ENCODE measurements around the gene GRIK4. TPM values are rescaled to one million over a fixed set of nuclear protein-coding genes. Genes with fewer than 3 reads are reported as not detected.

GRIK4 gene
- total and polyA plus RNA-seq, 4 donors = 0.05 to 0.25 (median 0.06) TPM; not detected in 1

GRCh38 chr11:120794748-120795147 is 283.2 kb downstream of the GRIK4 start:
- H3K9ac ChIP-seq (ENCODE audit: low read depth in 1 of 2, low read length in 2 of 2) = no peak overlapping the region
- 87% methylated on average over 9 of the region's 9 CpGs for WGBS
- no peaks in the 10 kb centered on the region for H3K36me3 ChIP-seq (ENCODE audit: control insufficient read depth in 4 of 4, insufficient read depth in 3 of 4, low read depth in 1 of 4, low read length in 3 of 4)
- DNase-seq (ENCODE audit: low spot score) = no peak
- H3K27ac ChIP-seq (ENCODE audit: low read depth in 1 of 2, low read length in 2 of 2) = no peak overlapping the region
- no peak overlapping the region for H3K4me3 ChIP-seq (ENCODE audit: low read depth in 1 of 3, low read length in 3 of 3)
- H3K27me3 ChIP-seq (ENCODE audit: control insufficient read depth in 4 of 4, insufficient read depth in 4 of 4, low read length in 3 of 4) = peaks cover 0 to 5% (median 0%) of the 10 kb centered on the region in 4 donors
- H3K9me3 ChIP-seq (ENCODE audit: control insufficient read depth in 4 of 4, low read length in 3 of 4) = peaks cover 0 to 6% (median 3%) of the 10 kb centered on the region in 4 donors
- TF ChIP-seq NR2F2 (IDR thresholded peaks at IDR 0.05) (no peak), FOXA1 (IDR thresholded peaks at IDR 0.05) (no peak), REST (IDR thresholded peaks at IDR 0.05) (no peak), MAX (IDR thresholded peaks at IDR 0.05) (no peak), ZBTB33 (IDR thresholded peaks at IDR 0.05) (no peak), ATF3 (IDR thresholded peaks at IDR 0.05) (no peak), FOXA2 (IDR thresholded peaks at IDR 0.05) (no peak), TAF1 (conservative IDR thresholded peaks at IDR 0.05) (no peak), RAD21 (IDR thresholded peaks at IDR 0.05) (no peak), GABPA (IDR thresholded peaks at IDR 0.05 in 1 of 2, conservative IDR thresholded peaks at IDR 0.05 in 1 of 2) (no peak), HNF4G (IDR thresholded peaks at IDR 0.05) (no peak), HNF4A (conservative IDR thresholded peaks at IDR 0.05) (no peak), JUND (IDR thresholded peaks at IDR 0.05) (no peak), EGR1 (IDR thresholded peaks at IDR 0.05; ENCODE audit: low read depth in 2 of 2) (no peak)
- no peaks in the 10 kb centered on the region for H3K4me1 ChIP-seq (ENCODE audit: control insufficient read depth in 4 of 4, insufficient read depth in 4 of 4, low read length in 3 of 4)

- 93% methylated on average over 11 of the region's 11 CpGs for WGBS
These were observed 283.6 kb downstream of the GRIK4 start for GRCh38 chr11:120795185-120795584.

More at GRCh38 chr11:120795185-120795584, 283.6 kb downstream of the GRIK4 start:
- no peak for DNase-seq (ENCODE audit: low spot score)
- Histone ChIP-seq H3K36me3 (ENCODE audit: control insufficient read depth in 4 of 4, insufficient read depth in 3 of 4, low read depth in 1 of 4, low read length in 3 of 4) (no peaks in the 10 kb centered on the region), H3K9ac (ENCODE audit: low read depth in 1 of 2, low read length in 2 of 2) (no peak overlapping the region), H3K4me3 (ENCODE audit: low read depth in 1 of 3, low read length in 3 of 3) (no peak overlapping the region), H3K4me1 (ENCODE audit: control insufficient read depth in 4 of 4, insufficient read depth in 4 of 4, low read length in 3 of 4) (no peaks in the 10 kb centered on the region), H3K27me3 (ENCODE audit: control insufficient read depth in 4 of 4, insufficient read depth in 4 of 4, low read length in 3 of 4) (peaks cover 0 to 5% (median 0%) of the 10 kb centered on the region in 4 donors), H3K27ac (ENCODE audit: low read depth in 1 of 2, low read length in 2 of 2) (no peak overlapping the region), H3K9me3 (ENCODE audit: control insufficient read depth in 4 of 4, low read length in 3 of 4) (peaks cover 0 to 6% (median 3%) of the 10 kb centered on the region in 4 donors)
- TF ChIP-seq FOXA1 (IDR thresholded peaks at IDR 0.05) (no peak), JUND (IDR thresholded peaks at IDR 0.05) (no peak), REST (IDR thresholded peaks at IDR 0.05) (no peak), ATF3 (IDR thresholded peaks at IDR 0.05) (no peak), RAD21 (IDR thresholded peaks at IDR 0.05) (no peak), EGR1 (IDR thresholded peaks at IDR 0.05; ENCODE audit: low read depth in 2 of 2) (no peak), ZBTB33 (IDR thresholded peaks at IDR 0.05) (no peak), GABPA (IDR thresholded peaks at IDR 0.05 in 1 of 2, conservative IDR thresholded peaks at IDR 0.05 in 1 of 2) (no peak), TAF1 (conservative IDR thresholded peaks at IDR 0.05) (no peak), HNF4A (conservative IDR thresholded peaks at IDR 0.05) (no peak)

All from liver (tissue), 9 donors.